Effector memory CD4-positive, alpha-beta T cell (primary cell): Measurements from ENCODE around the gene PSD4.

Experiments
- DNase-seq, 3 donors: peaks; one replicate each; pipeline ENCODE4 v3.0.0-alpha.2; 2020
- H3K27ac ChIP-seq: 2 replicates; pipeline ENCODE4 v1.7.0; 2013; ENCODE audit warnings: mild to moderate bottlenecking, low read length, moderate library complexity; ENCODE audit not compliant: insufficient read depth, poor library complexity, severe bottlenecking
- H3K27me3 ChIP-seq: replicated peaks from 2 replicates; pipeline ENCODE4 v1.7.0; 2013; ENCODE audit warnings: mild to moderate bottlenecking, low read length; ENCODE audit not compliant: insufficient read depth, control insufficient read depth, poor library complexity, severe bottlenecking
- H3K36me3 ChIP-seq: 2 replicates; pipeline ENCODE4 v1.7.0; 2013; ENCODE audit warnings: mild to moderate bottlenecking, low read length, moderate library complexity; ENCODE audit not compliant: control insufficient read depth, insufficient read depth
- H3K4me1 ChIP-seq: 2 replicates; pipeline ENCODE4 v1.7.0; 2013; ENCODE audit warnings: low read length, mild to moderate bottlenecking; ENCODE audit not compliant: control insufficient read depth, insufficient read depth, poor library complexity, severe bottlenecking
- H3K4me3 ChIP-seq: 2 replicates; pipeline ENCODE4 v1.7.0; 2013; ENCODE audit warnings: low read length, low read depth, mild to moderate bottlenecking; ENCODE audit not compliant: insufficient read depth, poor library complexity, severe bottlenecking
- H3K9me3 ChIP-seq: 2 replicates; pipeline ENCODE4 v1.7.0; 2013; ENCODE audit warnings: mild to moderate bottlenecking, low read length, moderate library complexity; ENCODE audit not compliant: control insufficient read depth

Gene PSD4

DNA sequence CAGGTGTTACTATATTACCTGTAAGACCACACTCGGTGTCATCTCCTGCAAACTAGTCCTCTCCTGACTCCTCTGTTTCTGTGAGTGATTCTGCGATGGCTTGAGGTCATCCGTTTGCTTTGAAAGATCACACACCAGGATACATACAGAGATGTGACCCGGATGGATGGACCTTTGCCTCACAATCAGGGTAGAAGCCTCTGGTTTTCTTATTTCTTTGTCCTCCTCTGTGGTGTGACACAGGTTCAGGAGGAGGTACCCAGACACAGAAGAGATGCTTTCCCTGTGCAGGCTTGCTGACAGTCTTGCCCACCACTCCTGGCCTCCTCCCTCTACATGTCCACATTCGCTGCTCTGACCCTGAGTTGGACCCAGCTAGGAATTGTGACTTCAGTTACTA lies 34.6 kb downstream of the PSD4 start:
- no peaks in the 10 kb centered on the region for H3K9me3 ChIP-seq
- H3K4me1 ChIP-seq, result peaks cover 7% of the 10 kb centered on the region

DNA sequence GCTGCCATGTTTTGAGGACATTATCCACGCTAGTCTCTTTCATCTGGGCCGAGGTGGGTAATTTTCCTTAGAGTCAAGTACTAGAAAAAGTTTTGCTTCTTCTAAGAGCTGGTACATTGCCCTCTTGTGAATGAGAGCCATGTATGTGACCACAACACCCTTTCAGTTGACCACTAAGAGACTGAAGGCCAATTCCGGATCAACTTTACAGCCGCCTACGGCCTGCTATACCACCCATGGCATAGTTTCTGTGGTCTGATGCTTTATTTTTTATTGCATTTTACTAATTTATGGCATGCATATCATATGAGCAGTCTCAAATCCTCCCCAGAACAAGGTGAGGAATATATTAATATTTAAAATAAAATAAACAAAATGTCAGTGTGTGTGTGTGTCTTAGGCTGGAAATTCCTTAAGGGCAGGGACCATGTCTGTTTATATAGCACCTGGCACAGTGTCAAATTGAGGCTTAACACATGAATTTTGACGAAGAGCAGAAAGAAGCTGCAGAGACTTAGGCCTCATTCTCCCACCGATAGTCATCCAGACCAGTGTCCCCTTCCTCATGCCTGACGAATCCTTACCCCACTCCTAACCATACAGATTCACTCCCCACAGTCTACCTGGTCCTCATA lies 35.4 kb downstream of the PSD4 start:
- Histone ChIP-seq H3K9me3 (no peaks in the 10 kb centered on the region), H3K4me3 (no peak overlapping the region)
- no peak for DNase-seq

More for the DNA sequence above, 34.6 kb downstream of the PSD4 start:
- DNase-seq, result no peak
- no peak overlapping the region for H3K27ac ChIP-seq
- no peak overlapping the region for H3K4me3 ChIP-seq
- H3K27me3 ChIP-seq, result no peaks in the 10 kb centered on the region
- H3K36me3 ChIP-seq, result no peaks in the 10 kb centered on the region

DNA sequence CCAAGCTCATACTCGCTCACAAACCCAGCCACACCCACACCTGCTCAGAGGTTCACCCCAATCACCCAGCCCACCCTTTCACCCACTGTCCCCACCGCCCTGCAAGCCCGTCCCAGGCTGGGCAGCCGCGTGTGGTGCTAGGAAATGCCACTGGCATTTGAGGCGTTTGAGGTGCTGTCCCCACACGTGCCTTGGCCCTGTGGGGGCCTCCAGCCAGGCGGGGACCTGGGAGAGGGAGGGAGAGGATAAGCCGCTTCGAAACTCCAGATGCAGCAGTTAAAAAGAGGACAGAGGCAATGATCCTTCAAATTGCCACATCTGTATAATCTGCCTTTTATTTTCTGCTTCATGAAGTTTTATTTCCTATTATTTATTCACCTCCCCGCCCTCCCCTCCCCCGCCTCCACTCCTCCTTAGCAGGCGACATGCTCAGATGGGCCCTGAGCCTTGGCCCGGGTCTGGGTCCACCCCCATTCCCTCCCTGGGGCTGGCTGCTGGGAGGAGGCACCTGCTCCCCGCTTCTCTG lies 35.9 kb downstream of the PSD4 start:
- peaks cover under 1% of the 10 kb centered on the region for H3K4me1 ChIP-seq
- no peak overlapping the region for H3K4me3 ChIP-seq
- no peak overlapping the region for H3K27ac ChIP-seq
- no peaks in the 10 kb centered on the region for H3K9me3 ChIP-seq
- H3K27me3 ChIP-seq, result no peaks in the 10 kb centered on the region
- no peaks in the 10 kb centered on the region for H3K36me3 ChIP-seq
- no peak for DNase-seq

More for the DNA sequence above, 35.4 kb downstream of the PSD4 start:
- Histone ChIP-seq H3K4me1 (peaks cover 6% of the 10 kb centered on the region), H3K27me3 (no peaks in the 10 kb centered on the region), H3K36me3 (no peaks in the 10 kb centered on the region), H3K27ac (no peak overlapping the region)

DNA sequence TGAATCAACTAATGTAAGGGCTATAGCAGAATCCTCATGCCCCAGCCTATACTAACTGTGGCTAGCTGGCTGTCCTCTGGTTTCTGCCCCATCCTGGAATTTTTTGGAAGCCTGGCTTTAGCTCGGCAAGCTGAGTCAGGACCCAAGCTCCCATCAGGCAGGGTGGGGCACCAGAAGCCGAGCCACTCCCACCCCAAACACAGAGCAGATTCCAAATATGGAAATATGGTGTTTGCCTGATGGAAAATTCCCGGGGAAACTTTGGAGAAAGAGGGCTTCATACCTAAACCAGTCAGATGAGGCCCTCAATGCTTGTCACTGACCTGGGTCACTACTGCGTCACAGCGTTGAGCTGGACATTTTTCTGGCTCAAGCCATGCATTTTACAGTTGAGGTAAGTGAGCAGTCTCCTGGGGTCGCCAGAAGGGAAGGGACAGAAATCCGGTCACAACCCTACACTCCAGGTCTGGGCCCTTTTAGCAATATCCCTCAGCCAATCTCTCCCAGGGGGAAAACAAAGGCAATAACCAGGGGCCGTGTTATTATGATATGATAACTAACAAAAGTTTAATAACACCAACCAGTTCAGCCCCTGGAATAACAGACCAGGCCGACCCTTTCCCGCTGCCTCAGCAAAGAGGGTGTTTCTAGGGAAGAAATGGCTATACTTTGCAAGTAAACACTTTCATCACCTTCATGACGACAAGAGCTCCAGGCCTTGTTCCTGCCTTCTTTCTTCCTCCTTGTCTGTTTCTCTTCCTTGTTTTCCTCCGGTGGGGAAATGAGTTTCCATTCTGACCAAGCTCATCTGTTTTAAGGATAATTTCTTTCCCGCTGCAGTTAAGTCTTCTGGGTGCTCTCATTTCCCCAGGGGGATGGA lies 37.7 kb downstream of the PSD4 start:
- Histone ChIP-seq H3K4me1 (no peaks in the 10 kb centered on the region), H3K4me3 (no peak overlapping the region), H3K27me3 (no peaks in the 10 kb centered on the region), H3K36me3 (no peaks in the 10 kb centered on the region), H3K9me3 (no peaks in the 10 kb centered on the region), H3K27ac (no peak overlapping the region)
- DNase-seq, result no peak

DNA sequence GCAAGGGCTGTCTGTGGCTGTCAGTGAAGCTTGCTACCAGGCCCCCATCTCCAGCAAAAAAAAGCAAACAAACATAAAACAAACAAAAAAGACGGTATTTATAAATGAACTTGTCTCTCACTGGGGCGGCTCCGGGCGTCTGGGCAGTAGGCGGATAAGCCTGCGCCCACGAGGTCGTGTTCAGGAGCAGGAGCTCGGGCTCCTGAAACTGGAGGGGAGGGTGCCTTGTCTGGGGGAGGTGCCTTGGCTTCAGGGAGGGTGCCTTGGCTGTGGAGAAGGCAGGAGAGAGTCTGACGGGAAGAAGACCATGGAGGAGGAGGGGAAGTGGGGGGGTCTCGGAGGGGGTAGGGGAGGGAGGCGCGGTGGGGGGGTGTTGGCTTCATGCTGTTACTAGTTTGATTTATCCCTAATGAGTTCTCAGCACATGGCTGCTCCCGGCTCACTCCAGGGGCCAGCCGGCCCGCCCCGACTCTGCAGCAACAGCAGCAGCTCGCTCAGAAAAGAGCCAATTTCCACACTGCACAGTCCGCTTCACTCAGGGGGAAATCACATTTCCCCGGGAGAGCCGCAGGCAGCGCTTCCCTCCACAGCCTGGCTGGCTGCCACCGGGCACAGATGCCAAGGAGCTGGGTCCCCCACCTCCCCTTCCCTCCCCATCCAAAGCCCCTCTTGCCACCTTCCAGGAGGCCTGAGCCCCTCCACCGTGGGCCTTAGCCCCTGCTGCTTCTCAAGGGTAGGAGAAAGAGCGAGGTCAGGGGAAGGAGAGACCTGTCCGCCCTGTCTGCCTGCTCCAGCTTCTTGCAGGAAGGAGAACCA lies 38.7 kb downstream of the PSD4 start:
- Histone ChIP-seq H3K27me3 (no peaks in the 10 kb centered on the region), H3K9me3 (no peaks in the 10 kb centered on the region), H3K36me3 (no peaks in the 10 kb centered on the region), H3K4me3 (no peak overlapping the region), H3K27ac (no peak overlapping the region), H3K4me1 (no peaks in the 10 kb centered on the region)
- DNase-seq, result no peak

DNA sequence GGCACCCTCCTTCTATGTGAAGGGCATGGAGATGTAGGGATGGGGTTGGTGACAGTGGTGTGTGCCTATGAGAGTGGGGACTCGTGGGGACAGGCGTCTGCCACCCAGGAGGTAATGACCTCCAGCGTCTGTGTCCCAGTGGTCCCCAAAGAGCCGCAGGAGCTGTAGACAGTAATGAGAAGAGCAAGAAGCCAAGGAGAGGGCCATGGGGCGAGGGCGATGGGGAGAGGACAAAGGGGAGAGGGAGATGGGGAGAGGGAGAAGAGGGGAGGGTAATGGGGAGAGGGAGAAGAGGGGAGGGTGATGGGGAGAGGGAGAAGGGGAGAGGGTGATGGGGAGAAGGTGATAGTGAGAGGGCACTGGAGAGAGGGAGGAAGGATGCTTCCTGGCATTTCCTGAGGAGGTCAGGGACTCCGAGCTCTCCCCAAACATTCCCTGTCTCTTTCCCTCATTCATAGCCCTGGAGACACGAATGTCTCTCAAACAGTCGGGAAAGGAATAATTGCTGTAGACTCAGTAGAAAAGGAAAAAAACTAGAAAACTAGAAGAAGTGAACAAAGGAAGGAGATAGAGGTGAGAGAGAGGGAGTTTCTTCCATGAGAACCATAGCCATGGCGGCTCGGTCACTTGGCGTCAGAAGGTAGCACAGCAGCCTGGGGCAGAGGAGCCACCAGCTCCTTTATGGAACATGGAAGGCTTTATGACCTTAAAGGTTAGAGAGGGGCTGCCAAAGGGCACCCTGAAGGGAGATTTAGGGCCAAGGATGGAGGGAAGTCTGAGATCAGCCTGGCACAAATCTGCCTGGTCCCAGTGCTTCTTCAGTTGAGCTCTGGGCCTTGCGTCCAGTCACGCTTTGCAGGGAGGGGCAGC lies 39.5 kb downstream of the PSD4 start:
- DNase-seq, result no peak
- no peak overlapping the region for H3K4me3 ChIP-seq
- H3K27me3 ChIP-seq, result no peaks in the 10 kb centered on the region
- no peaks in the 10 kb centered on the region for H3K36me3 ChIP-seq
- H3K9me3 ChIP-seq, result no peaks in the 10 kb centered on the region
- no peaks in the 10 kb centered on the region for H3K4me1 ChIP-seq
- H3K27ac ChIP-seq, result no peak overlapping the region

DNA sequence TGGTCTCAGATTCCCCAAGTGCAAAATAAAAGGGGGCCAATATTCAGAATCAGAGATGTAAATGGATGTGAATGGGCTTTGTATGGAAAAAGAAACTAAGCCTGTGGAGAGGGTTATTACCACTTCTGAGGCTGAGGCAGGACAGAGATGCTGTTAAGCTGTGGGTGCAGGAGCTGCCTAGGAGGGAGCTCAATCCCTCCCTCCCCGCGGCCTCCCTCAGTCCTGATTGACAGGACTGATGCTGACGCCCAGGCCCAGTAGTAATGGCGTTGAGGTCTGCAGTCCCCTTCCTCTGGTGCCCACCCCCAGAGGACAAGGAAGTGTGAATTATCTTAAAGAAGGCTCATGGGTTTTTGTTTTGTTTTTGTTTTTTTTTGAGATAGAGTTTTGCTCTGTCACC lies 40.4 kb downstream of the PSD4 start:
- Histone ChIP-seq H3K27ac (no peak overlapping the region), H3K36me3 (no peaks in the 10 kb centered on the region), H3K4me1 (no peaks in the 10 kb centered on the region), H3K27me3 (no peaks in the 10 kb centered on the region), H3K9me3 (no peaks in the 10 kb centered on the region), H3K4me3 (no peak overlapping the region)
- DNase-seq, result no peak

DNA sequence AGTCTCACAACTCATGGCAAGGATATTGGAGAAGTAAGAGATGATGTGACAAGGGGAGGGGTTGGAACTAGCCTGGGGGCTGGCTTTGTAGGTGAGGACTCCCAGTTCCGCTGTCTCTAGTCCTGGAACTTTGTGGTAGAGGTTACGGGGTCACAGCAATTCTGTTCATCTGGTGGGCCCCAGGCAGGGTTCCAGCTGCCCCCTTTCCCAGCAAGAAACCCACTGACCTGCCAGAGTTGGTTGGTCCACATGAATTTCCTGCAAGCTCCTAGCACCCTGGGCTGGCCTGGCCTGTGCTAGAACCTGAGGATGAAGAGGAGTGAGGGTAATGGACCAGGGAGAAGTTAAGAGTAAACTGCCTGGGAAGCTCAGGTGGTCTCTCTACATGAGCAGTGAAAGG lies 41.3 kb downstream of the PSD4 start:
- Histone ChIP-seq H3K9me3 (no peaks in the 10 kb centered on the region), H3K27me3 (no peaks in the 10 kb centered on the region), H3K27ac (no peak overlapping the region), H3K4me1 (no peaks in the 10 kb centered on the region), H3K4me3 (no peak overlapping the region), H3K36me3 (no peaks in the 10 kb centered on the region)
- DNase-seq, result no peak

DNA sequence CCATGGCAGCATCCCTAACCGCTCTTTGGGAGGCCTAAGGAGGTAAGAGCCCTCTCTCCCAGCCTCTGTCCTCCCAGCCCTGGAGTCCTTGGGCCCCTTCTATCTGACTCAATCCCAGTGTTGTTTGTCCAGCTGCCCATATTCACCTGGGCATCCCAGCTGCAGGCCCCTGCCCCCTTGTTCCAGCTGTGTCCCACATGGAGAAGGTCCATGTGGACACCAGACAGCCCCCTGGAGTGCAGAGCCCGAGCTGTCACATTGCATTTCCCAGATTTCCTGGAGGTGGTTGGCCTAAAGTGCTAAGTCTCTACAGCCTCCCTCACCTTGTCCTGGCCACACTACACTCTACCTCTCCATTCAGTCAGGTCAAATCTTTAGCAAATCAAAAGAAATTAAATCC lies 42.5 kb downstream of the PSD4 start:
- H3K36me3 ChIP-seq, result no peaks in the 10 kb centered on the region
- DNase-seq, result no peak
- no peak overlapping the region for H3K27ac ChIP-seq
- no peaks in the 10 kb centered on the region for H3K27me3 ChIP-seq
- H3K4me1 ChIP-seq, result no peaks in the 10 kb centered on the region
- H3K9me3 ChIP-seq, result no peaks in the 10 kb centered on the region
- no peak overlapping the region for H3K4me3 ChIP-seq
